ENCODE measurements around the gene IER2. TPM values are rescaled to one million over a fixed set of nuclear protein-coding genes. Genes with fewer than 3 reads are reported as not detected.
"Not testable (repeated sequence)": the region's sequence is repeated elsewhere in the genome, so short reads cannot be mapped to it uniquely, and the experiment has no call there.

IER2 gene
- total RNA-seq, 1 donor from 2014 or later = 229 TPM

- no peak for DNase-seq (ENCODE audit: low spot score)
These were observed 40.8 kb downstream of the IER2 start for GRCh38 chr19:13190781-13191540.

GRCh38 chr19:13195678-13196077 lies 45.5 kb downstream of the IER2 start:
- DNase-seq (ENCODE audit: low spot score) = no peak

GRCh38 chr19:13198634-13199033 lies 48.4 kb downstream of the IER2 start:
- DNase-seq (ENCODE audit: low spot score) = no peak

- DNase-seq (ENCODE audit: low spot score) = not testable (repeated sequence)
These were observed 51.9 kb downstream of the IER2 start for GRCh38 chr19:13202112-13202511.

Other genes starting within 250 kb of the IER2 start
- not detected for gene SYCE2, start 231.1 kb upstream of the IER2 start, total RNA-seq
- 51.6 TPM for gene FARSA, start 216.7 kb upstream of the IER2 start, total RNA-seq
- 877 TPM for gene CALR, start 211.8 kb upstream of the IER2 start, total RNA-seq
- 143 TPM for gene RAD23A, start 204.5 kb upstream of the IER2 start, total RNA-seq
- gene GADD45GIP1, start 193.2 kb upstream of the IER2 start, total RNA-seq = 19.8 TPM
- gene DAND5, start 180.8 kb upstream of the IER2 start, total RNA-seq = not detected
- gene NFIX, start 154.9 kb upstream of the IER2 start, total RNA-seq = 166 TPM
- 11.5 TPM for gene LYL1, start 47.6 kb upstream of the IER2 start, total RNA-seq
- gene TRMT1, start 33.7 kb upstream of the IER2 start, total RNA-seq = 33.2 TPM
- 45.2 TPM for gene NACC1, start 32.1 kb upstream of the IER2 start, total RNA-seq
- 45.4 TPM for gene STX10, start within 50 bp of the IER2 start, total RNA-seq

All from mesenteric fat pad (tissue), 1 donor.